LNCAP (cell line): ENCODE measurements around the gene FMO2.

Source experiments
- TF ChIP-seq, protein P1 (sequence below): fragments of 450-650 bp; IDR thresholded peaks from 2 replicates; pipeline ENCODE4 v1.5.1; 2017; ENCODE audit warnings: mild to moderate bottlenecking

The FMO2 gene

DNA sequence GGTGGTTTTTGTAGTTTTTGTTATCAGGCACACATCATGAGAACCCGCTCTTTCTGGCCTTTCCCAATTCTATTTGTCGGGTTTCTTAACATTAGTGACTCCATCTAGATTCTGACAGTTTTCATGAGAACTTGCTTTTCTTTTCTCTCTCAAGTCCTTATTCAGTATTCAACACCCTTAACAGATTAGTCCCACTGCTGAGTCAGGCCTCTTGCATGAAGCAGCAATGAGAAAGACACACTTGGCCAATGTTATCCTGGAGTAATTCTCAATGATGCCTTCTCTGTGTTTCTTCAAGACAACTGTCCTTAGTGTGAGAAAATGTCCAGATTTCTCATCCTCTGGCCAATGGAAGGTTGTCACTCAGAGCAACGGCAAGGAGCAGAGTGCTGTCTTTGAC is 11.3 kb downstream of the FMO2 start:
- TF ChIP-seq, protein P1, sequence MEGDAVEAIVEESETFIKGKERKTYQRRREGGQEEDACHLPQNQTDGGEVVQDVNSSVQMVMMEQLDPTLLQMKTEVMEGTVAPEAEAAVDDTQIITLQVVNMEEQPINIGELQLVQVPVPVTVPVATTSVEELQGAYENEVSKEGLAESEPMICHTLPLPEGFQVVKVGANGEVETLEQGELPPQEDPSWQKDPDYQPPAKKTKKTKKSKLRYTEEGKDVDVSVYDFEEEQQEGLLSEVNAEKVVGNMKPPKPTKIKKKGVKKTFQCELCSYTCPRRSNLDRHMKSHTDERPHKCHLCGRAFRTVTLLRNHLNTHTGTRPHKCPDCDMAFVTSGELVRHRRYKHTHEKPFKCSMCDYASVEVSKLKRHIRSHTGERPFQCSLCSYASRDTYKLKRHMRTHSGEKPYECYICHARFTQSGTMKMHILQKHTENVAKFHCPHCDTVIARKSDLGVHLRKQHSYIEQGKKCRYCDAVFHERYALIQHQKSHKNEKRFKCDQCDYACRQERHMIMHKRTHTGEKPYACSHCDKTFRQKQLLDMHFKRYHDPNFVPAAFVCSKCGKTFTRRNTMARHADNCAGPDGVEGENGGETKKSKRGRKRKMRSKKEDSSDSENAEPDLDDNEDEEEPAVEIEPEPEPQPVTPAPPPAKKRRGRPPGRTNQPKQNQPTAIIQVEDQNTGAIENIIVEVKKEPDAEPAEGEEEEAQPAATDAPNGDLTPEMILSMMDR, result no peak

DNA sequence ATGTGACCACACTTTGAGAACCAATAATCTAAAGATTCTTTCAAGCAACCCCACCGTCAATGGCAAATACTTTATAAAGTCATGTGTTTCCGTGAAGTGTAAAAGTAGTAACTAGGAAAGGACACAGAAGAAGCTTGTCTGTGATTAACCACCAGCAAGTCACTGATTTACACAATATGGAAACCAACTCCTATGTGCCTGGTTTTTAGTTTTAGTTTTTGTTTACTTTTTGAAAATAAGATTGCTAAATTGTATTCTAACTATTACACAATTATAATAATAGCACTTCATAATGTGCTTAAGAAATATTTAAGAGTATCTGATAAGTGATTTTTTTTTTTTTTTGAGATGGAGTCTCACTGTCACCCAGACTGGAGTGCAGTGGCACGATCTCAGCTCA is 13.0 kb downstream of the FMO2 start:
- TF ChIP-seq, protein P1, result no peak

DNA sequence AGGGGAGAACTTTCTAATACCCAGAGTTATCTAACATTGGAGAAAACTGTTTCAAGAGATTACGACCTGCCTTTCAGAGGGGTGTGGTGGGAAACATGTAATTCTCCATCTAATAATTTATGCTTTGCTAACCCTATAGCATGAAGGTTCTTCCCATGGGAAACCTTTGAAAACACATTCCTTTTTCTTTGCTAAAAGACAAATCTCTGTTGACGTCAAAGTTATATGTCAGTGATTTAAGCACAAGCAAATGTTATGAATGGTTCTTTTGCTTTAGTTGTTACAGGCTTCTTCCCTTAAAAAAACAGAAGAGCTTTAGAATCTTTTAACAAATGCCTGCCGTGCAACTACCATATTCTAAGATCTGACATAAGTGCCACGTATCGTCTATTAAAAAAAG is 19.2 kb downstream of the FMO2 start:
- TF ChIP-seq, protein P1, result no peak

DNA sequence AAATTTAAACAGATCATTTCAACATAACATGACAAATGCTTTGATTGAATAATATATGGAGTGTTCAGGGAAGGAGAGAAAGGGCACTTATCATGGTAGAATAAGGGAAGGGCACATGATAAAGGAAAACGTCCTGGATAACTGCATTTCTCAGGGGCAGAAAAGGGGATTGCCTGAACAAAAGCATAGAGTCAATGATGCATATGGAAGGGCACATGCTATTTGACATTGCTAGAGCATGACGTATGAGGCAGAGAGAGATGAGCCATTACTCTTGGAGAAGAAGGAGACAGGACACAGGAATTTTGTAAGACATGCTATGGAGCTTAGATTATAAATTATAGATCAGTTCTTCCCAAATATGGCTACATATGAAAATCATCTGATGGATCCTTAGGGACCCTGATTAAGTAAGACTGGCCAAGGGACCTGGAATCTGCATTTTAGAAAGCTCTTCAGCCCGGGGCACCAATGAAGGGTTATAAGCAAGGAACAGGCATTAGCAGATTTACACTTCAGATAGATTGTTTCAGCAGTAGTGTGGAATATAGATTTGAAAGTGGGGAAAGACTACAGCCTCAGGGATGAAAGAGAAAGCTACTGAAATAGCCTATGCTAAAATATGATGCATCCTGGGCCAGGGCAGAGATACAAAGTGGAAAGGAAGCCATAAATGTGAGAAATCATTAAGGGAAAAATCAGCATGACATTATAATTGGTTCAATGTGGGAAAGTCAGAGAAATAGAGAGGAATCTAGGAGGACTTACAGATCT is 21.3 kb downstream of the FMO2 start:
- TF ChIP-seq, protein P1, result no peak

DNA sequence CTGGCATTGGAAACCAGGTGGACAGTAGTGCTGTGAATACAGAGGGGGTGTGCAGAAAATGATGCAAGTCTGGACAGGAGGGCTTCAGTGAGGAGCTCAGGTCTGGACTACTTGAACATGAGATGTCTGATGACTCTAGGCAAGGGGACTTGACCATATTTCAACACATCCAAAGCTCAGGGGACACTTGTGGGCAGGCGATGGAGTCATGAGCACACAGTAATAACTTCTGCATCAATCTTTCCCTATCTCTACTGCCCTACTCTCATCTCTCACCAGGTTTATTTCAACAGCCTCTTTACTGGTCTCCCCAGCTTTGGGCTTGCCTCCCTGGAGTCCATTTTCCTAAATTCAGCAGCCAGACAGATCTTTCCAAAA is 21.9 kb downstream of the FMO2 start:
- TF ChIP-seq, protein P1, result no peak

DNA sequence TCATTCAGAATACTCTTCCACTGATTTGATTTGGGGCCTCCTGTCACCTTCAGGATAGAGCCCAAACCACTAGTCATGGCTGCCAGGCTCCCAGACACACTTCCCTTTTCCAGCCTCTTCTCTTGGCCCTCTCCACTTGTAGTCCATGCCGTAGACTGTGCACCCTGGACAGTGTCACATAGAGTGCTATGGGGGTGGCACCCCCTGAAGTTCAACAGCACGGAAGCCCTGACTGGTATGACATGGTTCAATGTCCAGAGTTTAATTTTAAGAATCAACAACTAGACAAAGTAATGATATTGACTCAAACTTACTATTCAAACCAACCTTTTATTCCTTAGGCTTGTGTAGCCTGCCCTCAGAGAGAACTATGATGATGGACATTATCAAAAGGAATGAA is 22.3 kb downstream of the FMO2 start:
- TF ChIP-seq, protein P1, result no peak

DNA sequence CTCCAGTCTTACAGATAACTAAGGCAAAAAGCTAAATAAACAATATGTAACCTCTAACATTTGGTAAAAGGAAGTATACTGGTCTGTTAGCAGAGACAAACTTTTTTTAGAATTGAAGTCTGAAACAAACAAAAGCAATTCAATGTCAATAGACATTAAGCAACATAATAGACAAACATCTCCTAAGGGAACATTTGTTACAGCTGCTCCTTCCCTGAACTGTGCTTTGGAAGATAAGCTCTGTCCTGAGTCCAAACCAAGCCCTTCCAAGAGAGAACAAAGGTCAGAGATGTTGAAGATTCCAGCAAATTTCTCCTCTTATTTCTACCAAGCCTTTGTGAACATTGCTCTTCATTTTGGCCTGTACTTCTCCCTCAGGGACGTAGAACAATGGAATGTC is 25.3 kb downstream of the FMO2 start:
- TF ChIP-seq, protein P1, result no peak
